Uterus (tissue), 2 donors: ENCODE measurements around the gene C5AR2.

Source experiments
- POLR2A ChIP-seq, 2 donors: fragments of 450-650 bp; IDR thresholded peaks; one replicate each; pipeline ENCODE4 v1.6.1; 2016; ENCODE audit warnings: antibody characterized with exemption in 2 of 2, mild to moderate bottlenecking in 1 of 2, moderate library complexity in 1 of 2
- TF ChIP-seq, protein P1 (sequence below), 4 experiments: fragments of 200-600 bp in 2 of 4; fragments of 450-650 bp in 2 of 4; sonication (generic) in 2 of 4; IDR thresholded peaks; one replicate each; pipeline ENCODE4 v1.5.1; 2016 to 2019; ENCODE audit warnings: antibody characterized with exemption in 4 of 4, mild to moderate bottlenecking in 2 of 4, moderate library complexity in 1 of 4

GRCh38 chr19:47341734-47342133 lies 9.8 kb downstream of the C5AR2 start:
- no peak for TF ChIP-seq POLR2A (IDR thresholded peaks at IDR 0.05)
- TF ChIP-seq, protein P1, sequence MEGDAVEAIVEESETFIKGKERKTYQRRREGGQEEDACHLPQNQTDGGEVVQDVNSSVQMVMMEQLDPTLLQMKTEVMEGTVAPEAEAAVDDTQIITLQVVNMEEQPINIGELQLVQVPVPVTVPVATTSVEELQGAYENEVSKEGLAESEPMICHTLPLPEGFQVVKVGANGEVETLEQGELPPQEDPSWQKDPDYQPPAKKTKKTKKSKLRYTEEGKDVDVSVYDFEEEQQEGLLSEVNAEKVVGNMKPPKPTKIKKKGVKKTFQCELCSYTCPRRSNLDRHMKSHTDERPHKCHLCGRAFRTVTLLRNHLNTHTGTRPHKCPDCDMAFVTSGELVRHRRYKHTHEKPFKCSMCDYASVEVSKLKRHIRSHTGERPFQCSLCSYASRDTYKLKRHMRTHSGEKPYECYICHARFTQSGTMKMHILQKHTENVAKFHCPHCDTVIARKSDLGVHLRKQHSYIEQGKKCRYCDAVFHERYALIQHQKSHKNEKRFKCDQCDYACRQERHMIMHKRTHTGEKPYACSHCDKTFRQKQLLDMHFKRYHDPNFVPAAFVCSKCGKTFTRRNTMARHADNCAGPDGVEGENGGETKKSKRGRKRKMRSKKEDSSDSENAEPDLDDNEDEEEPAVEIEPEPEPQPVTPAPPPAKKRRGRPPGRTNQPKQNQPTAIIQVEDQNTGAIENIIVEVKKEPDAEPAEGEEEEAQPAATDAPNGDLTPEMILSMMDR (IDR thresholded peaks at IDR 0.05) = no peak
